GM19467 (cell line): Measurements from ENCODE around the gene DPT.

Experiments
- ATAC-seq: cut with Tn5 transposase; IDR thresholded peaks from one replicate; pipeline ENCODE4 v1.9.1; 2021; ENCODE audit warnings: mild to moderate bottlenecking, moderate library complexity; ENCODE audit not compliant: unreplicated experiment

The DPT gene

DNA sequence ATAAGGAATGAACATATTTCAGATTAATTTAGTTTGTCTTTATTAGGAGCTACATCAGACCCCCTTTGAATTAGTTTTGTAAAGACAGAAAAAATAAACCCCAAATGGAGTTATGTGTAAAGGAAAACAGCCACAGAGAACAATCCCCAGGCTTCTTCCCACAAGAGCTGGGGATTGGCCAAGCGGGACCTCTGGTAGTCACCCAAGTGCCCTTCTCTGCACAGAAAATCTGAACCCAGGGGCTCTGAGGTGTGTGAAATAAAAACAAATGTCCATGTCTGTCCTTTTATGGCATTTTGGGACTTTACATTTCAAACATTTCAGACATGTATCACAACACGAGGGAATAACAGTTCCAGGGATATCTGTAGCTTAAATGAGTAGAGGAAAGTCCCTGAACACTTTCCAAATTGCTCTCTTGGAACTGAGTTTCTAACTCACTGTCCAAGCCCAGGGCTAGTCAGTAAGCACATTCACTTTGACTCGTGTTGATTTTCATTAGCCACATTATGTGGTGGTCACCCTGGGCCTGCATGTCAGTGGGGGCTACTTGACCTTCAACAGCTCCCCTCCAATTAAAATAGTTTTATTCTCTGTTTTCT is 22.5 kb downstream of the DPT start:
- ATAC-seq, result no peak

- ATAC-seq, result no peak
Measured at GRCh38 chr1:168700575-168701268, 28.3 kb downstream of the DPT start.

GRCh38 chr1:168698453-168698852 is 30.6 kb downstream of the DPT start:
- ATAC-seq, result no peak

GRCh38 chr1:168697356-168698126 is 31.5 kb downstream of the DPT start:
- ATAC-seq, result no peak

DNA sequence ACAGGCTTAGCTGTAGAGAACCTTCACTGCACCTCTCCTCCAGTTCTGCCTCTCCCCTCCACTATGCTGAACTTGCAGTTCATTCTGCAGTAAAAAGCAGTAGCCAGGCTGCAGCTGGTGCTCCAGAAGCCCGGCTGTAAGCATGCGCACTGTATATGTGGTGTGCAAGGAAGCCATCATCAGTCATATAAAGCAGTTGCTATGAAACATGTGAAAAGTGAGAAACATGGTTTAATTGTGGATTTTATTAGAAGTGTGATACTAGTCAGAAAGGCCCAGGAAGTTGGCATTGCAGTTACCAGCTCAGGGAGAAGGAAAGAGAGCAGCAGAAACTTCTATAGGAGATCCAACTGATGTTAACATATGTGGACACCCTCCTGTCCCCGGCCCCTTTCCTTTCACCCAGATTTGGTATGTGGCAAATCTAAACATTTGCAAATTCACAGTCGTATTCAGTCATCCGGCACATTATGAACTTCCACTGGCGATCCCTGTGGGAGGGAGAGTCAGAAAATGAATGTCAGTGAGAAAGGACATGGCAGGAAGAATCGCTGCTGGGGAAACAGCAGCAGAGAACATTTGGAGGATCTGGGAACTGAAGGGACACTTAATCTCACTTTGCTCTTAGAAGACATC is 32.8 kb downstream of the DPT start:
- no peak for ATAC-seq

- no peak for ATAC-seq
Measured at GRCh38 chr1:168693872-168694238, 35.2 kb downstream of the DPT start.

DNA sequence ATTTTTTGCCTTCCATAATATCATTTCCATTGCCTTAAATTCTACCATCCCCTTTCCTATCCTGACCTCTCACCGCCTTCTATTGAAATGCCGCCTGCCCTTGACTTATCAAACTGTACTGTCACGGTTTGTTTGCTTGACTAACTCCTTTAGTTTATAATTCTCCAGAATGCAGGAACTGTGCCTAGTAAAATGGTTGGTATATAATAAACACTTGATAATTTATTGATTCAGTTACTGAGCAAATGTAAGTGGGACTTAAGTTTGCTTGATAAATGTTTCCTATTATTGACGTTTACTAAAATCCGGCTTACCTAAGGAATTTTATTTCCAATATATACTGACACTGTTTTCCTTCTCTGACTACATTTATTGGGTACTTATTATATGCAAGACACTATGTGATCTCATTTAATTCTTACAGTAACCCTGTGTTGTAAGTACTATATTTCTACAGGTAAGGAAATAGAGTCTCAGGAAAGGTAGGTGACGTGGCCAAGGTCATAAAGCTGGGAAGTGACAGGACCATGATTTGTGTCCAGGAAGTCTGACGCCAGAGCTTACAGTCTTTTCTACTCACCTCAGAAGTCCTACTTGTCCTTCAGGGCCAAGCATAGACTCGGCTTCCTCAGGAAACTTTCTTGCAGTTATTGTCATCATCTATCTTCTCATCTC is 35.7 kb downstream of the DPT start:
- no peak for ATAC-seq

GRCh38 chr1:168692472-168692871 is 36.5 kb downstream of the DPT start:
- ATAC-seq, result no peak

DNA sequence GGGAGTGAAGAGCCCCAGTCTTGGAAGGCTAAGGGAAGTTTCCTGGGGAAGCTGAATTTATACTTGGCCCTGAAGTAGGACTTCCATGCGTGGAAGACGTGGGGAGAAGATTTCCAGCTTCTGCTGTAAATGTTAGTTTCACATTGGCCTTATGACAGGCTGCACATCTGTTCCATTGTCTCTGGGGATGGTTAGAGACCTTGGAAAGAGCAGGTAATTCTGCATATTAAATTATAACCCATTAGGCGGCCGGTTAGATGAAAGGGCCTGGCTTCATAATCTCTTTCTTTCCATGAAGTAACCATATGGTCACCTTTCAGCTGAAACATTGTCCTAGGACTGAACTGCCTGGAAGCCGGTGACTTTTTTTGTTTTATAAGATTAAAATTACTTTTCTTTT is 37.5 kb downstream of the DPT start:
- ATAC-seq, result no peak

GRCh38 chr1:168689726-168690602 is 39.0 kb downstream of the DPT start:
- ATAC-seq, result no peak

- no peak for ATAC-seq
Measured at GRCh38 chr1:168689327-168689657, 39.7 kb downstream of the DPT start.

GRCh38 chr1:168688644-168689326 is 40.2 kb downstream of the DPT start:
- ATAC-seq, result no peak

- ATAC-seq, result no peak
Measured at GRCh38 chr1:168687816-168688215, 41.2 kb downstream of the DPT start.

DNA sequence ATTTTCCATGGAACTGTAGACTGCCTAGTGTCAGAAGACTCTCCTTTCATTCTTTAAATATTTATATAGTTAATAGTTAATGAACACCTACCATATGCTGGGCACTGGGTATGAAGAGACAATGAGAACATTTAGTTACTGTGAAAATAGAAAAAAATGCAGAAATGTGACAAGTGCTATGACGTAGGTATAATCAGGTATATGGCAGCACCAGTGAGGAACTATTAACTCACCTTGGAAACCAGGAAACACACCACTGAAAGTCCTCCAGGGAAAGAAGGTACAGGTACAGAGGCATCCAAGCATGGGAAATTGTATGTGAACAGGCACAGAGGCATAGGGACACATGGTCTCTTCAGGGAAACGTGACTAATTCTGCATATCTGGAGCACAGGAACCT is 42.3 kb downstream of the DPT start:
- no peak for ATAC-seq

- ATAC-seq, result no peak
Measured at GRCh38 chr1:168683871-168684270, 45.1 kb downstream of the DPT start.

DNA sequence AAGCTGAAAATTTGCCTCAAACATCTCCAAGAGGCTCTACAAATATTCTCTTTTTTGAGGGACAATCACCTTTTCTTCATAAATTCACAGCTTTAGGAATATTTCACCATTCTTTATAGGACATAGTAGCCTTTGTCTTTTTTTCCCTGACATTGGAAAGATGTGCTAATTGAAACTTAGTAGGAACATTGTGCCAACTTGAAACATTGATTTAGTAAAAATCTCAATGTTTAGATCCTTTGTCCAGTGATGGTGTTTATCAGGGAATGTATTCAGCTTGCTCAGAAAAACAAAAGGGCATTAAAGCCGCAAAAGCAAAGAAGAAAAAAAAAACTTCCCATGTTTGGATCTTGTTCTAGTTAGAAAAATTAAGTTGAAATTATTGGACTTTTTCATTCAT is 52.1 kb downstream of the DPT start:
- ATAC-seq, result no peak

- no peak for ATAC-seq
Measured at GRCh38 chr1:168676029-168676812, 52.8 kb downstream of the DPT start.

- ATAC-seq, result no peak
Measured at GRCh38 chr1:168673974-168674683, 54.9 kb downstream of the DPT start.
